ENCODE measurements around the gene NTF4.

GRCh38 chr19:49059053-49059452, 5.6 kb downstream of the NTF4 start:
- TF ChIP-seq CTCF (IDR thresholded peaks at IDR 0.05) (no peak), POLR2A (IDR thresholded peaks at IDR 0.05) (no peak)

All from Peyer's patch (tissue), 4 donors.